K562 (cell line): ENCODE results near the gene C2. TPM values are rescaled to one million over a fixed set of nuclear protein-coding genes. Genes with fewer than 3 reads are reported as not detected.
A peak's percentile ranks its signal among the peaks of the same experiment; 100 is the strongest.

ENCODE experiments used
- ATAC-seq: fragments of 200-7000 bp; cut with Tn5 transposase; 3 replicates; pipeline ENCODE4 v1.9.1; 2020; ENCODE audit warnings: moderate library complexity
- BruUV-seq: library from RNA; stranded (reverse); fragments of 400-500 nt; replicated peaks from 2 replicates; lab custom pipeline; 2021; lab: Mats Ljungman, UMichigan
- CTCF ChIA-PET: fragments of 300-600 bp; formaldehyde crosslinking; extraction: SDS; loops from one replicate; lab custom pipeline; 2021; ENCODE audit warnings: low intra/inter-chr PET ratio; lab: Yijun Ruan, JAX
- POLR2A ChIA-PET: fragments of 300-600, 350-650 bp; sonication (Branson Sonifier 250); formaldehyde crosslinking; extraction: SDS; loops from one replicate; lab custom pipeline; 2021; ENCODE audit warnings: antibody characterized with exemption, inconsistent platforms; lab: Yijun Ruan, JAX
- DNase-seq, 4 experiments: peaks; one replicate each; pipeline versions ENCODE4 v3.0.0 to v3.0.0-alpha.2; 2011 to 2018; ENCODE audit warnings: low spot score in 3 of 4, mixed read lengths in 3 of 4; ENCODE audit errors: extremely low read depth in 1 of 4
- FAIRE-seq: peaks from 2 replicates; lab custom pipeline; 2011; peaks lifted over from hg19 to GRCh38; lab: Jason Lieb, UNC
- H2AFZ ChIP-seq: 2 replicates; pipeline ENCODE4 v1.6.0; 2011; ENCODE audit warnings: low read depth, low read length, control low read depth, inconsistent platforms
- H3K27ac ChIP-seq: fragments of 200-600 bp; 3 replicates; pipeline ENCODE4 v1.8.0; 2011; ENCODE audit warnings: low read depth, mild to moderate bottlenecking, control low read depth, inconsistent platforms, low read length, moderate library complexity, mixed read lengths; ENCODE audit errors: extremely low read depth
- H3K27me3 ChIP-seq, 2 experiments: fragments of 300-600 bp in 1 of 2; 2 replicates in 1 of 2; 3 replicates in 1 of 2; pipeline versions ENCODE4 v1.6.0 to v1.8.0; 2011; ENCODE audit warnings: inconsistent platforms in 2 of 2, low read length in 2 of 2, mild to moderate bottlenecking in 1 of 2, mixed read lengths in 1 of 2, moderate library complexity in 1 of 2; ENCODE audit not compliant: control insufficient read depth in 2 of 2, insufficient read depth in 2 of 2
- H3K36me3 ChIP-seq: fragments of 300-600 bp; 3 replicates; pipeline ENCODE4 v1.8.0; 2011; ENCODE audit warnings: mild to moderate bottlenecking, low read length, inconsistent platforms; ENCODE audit not compliant: control insufficient read depth, insufficient read depth
- H3K4me1 ChIP-seq, 2 experiments: fragments of 200-600 bp in 1 of 2; replicated peaks in 1 of 2; 2 replicates in 1 of 2; 3 replicates in 1 of 2; pipeline versions ENCODE4 v1.5.1 to v1.8.0; 2011; ENCODE audit warnings: inconsistent platforms in 2 of 2, low read length in 2 of 2, mild to moderate bottlenecking in 1 of 2, mixed read lengths in 1 of 2, moderate library complexity in 1 of 2; ENCODE audit not compliant: control insufficient read depth in 2 of 2, insufficient read depth in 2 of 2
- H3K4me2 ChIP-seq: 2 replicates; pipeline ENCODE4 v1.6.1; 2011; ENCODE audit warnings: low read length, control low read depth, inconsistent platforms, mixed read lengths; ENCODE audit not compliant: insufficient read depth
- H3K4me3 ChIP-seq: fragments of 200-600 bp; sonication (generic), shearing (Covaris generic); 2 replicates; pipeline ENCODE4 v1.5.1; 2016; ENCODE audit warnings: control low read depth, inconsistent platforms
- H3K79me2 ChIP-seq: fragments of 200-600 bp; 3 replicates; pipeline ENCODE4 v1.8.0; 2011; ENCODE audit warnings: low read length, inconsistent platforms; ENCODE audit not compliant: control insufficient read depth, insufficient read depth
- H3K9ac ChIP-seq, 2 experiments: 2 replicates each; pipeline versions ENCODE4 v1.6.0 to v1.6.1; 2011; ENCODE audit warnings: low read depth in 2 of 2, low read length in 2 of 2, control low read depth in 1 of 2, inconsistent platforms in 1 of 2, mild to moderate bottlenecking in 1 of 2, mixed read lengths in 1 of 2; ENCODE audit not compliant: insufficient read depth in 1 of 2
- H3K9me1 ChIP-seq: one replicate; pipeline ENCODE4 v1.6.0; 2011; ENCODE audit warnings: inconsistent platforms, mild to moderate bottlenecking, low read length, moderate library complexity; ENCODE audit not compliant: control insufficient read depth, insufficient read depth
- H3K9me3 ChIP-seq: replicated peaks from 2 replicates; pipeline ENCODE4 v1.5.1; 2011; ENCODE audit warnings: low read depth, low read length, inconsistent platforms; ENCODE audit not compliant: control insufficient read depth, insufficient read depth
- H4K20me1 ChIP-seq: replicated peaks from 2 replicates; pipeline ENCODE4 v1.6.1; 2011; ENCODE audit warnings: low read length, inconsistent platforms, mixed read lengths; ENCODE audit not compliant: control insufficient read depth, insufficient read depth
- NFXL1 ChIP-seq: fragments of 450-650 bp; formaldehyde crosslinking; IDR thresholded peaks from 2 replicates; pipeline ENCODE4 v1.4.0; 2021; ENCODE audit warnings: mild to moderate bottlenecking
- RBFOX2 ChIP-seq: fragments of 200-400 bp; formaldehyde crosslinking; IDR thresholded peaks from 2 replicates; pipeline ENCODE4 v1.6.1; 2017; ENCODE audit warnings: low read depth, mild to moderate bottlenecking, low read length, moderate library complexity
- RBM25 ChIP-seq: fragments of 200-400 bp; formaldehyde crosslinking; IDR thresholded peaks from 2 replicates; pipeline ENCODE4 v1.6.1; 2018; ENCODE audit warnings: low read length, low read depth, moderate library complexity; ENCODE audit not compliant: severe bottlenecking
- RREB1 ChIP-seq: fragments of 250-450 bp; sonication (Bioruptor Pico); IDR thresholded peaks from 2 replicates; pipeline ENCODE4 v1.4.0; 2020
- ZNF146 ChIP-seq: IDR thresholded peaks from one replicate; pipeline ENCODE4 v1.6.1; 2018; ENCODE audit warnings: missing compliant biosample characterization; ENCODE audit not compliant: unreplicated experiment
- ZNF445 ChIP-seq: fragments of 250-450 bp; sonication (Bioruptor Pico); IDR thresholded peaks from 2 replicates; pipeline ENCODE4 v1.4.0; 2020; ENCODE audit warnings: low read depth, mild to moderate bottlenecking, moderate library complexity
- ZNF780A ChIP-seq: fragments of 250-450 bp; sonication (Bioruptor Pico); IDR thresholded peaks from 2 replicates; pipeline ENCODE4 v1.5.0; 2021; ENCODE audit warnings: mild to moderate bottlenecking
- WGBS: fragments of 100-300 bp; shearing (Covaris generic); methylation state at CpG from one replicate; pipeline ENCODE4 v1.1.6; 2016; ENCODE audit warnings: low coverage, mixed read lengths; ENCODE audit not compliant: insufficient coverage; ENCODE audit errors: missing lambda C conversion rate; 5-methylcytosine and 5-hydroxymethylcytosine counted together
- in situ Hi-C: fragments of 300-500 bp; cut with MboI; formaldehyde crosslinking; loops from 4 replicates; pipeline ENCODE4 v1.15.0; 2018; ENCODE audit warnings: inconsistent platforms, mixed read lengths
- intact Hi-C: fragments of 100-400 bp; cut with micrococcal nuclease; formaldehyde crosslinking; loops from 2 replicates; pipeline ENCODE4 v1.14.2; 2022
- polyA plus RNA-seq, 8 experiments: library from polyadenylated mRNA; depleted of rRNA in 4 of 8; stranded (reverse) in 5 of 8; unstranded in 3 of 8; fragments of >200 nt; fragmentation: Nextera tagmentation in 2 of 8; fragmentation: Illumina TruSeq in 1 of 8; extraction: Ambion mirVana in 2 of 8; extraction: Trizol in 1 of 8; gene quantifications; 2 replicates each; pipeline versions ENCODE4 v1.2.1 to v1.2.3, GENCODE V29; 2011 to 2014; ENCODE audit warnings: inconsistent platforms in 1 of 8, missing spikeins in 1 of 8
- total RNA-seq, 7 experiments: library from RNA; depleted of rRNA in 6 of 7; stranded (reverse); fragments of >200 nt in 6 of 7; fragmentation: Illumina TruSeq in 2 of 7; extraction: Trizol in 2 of 7; gene quantifications; 2 replicates each; pipeline versions ENCODE4 v1.2.1 to v1.2.3, GENCODE V29; 2011 to 2021; ENCODE audit warnings: low replicate concordance in 1 of 7
- TF ChIP-seq, protein P1 (sequence below): fragments of 250-450 bp; sonication (Bioruptor Pico); IDR thresholded peaks from 2 replicates; pipeline ENCODE4 v1.8.0; 2021; ENCODE audit warnings: mild to moderate bottlenecking, moderate library complexity

C2 gene
- total and polyA plus RNA-seq, 9 of the 15 experiments (the other 6 are each of a cell fraction or from before 2014, with no cell fraction given): 0.05 to 1.1 (median 0.39) TPM; not detected in 1

- no peak for TF ChIP-seq ZNF780A (CRISPR knock-in tag)
Observed at GRCh38 chr6:31889331-31889972, 38.1 kb upstream of the C2 start (continued).

DNA sequence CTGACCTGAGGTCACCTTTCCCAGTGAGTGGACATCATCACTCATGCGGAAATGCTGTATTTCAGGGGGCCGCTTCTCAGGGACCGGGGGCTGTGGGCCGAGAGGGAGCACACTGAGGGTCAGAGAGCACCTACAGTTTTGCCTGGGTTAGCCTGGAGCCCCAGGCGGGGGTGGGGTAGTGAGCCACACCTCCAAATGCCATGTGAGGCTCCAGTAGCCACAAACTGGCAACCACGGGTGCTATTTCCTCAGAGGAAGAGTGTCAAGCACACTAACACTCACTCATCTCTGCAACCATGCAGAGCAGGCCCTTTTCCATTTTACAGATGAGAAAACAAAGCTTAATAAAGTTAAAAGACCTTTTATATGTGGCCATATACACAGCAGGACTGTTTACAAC lies 34.7 kb upstream of the C2 start:
- ChIA-PET CTCF (no interaction called here), POLR2A (no interaction called here)
- no TSS peak for BruUV-seq
- H3K4me2 ChIP-seq: no peak overlapping the region
- no peak overlapping the region for H3K4me3 ChIP-seq
- H3K27me3 ChIP-seq: no peaks in the 10 kb centered on the region
- 91% methylated on average over 6 of the region's 6 CpGs for WGBS
- FAIRE-seq (no peak), ATAC-seq (no peak), DNase-seq (no peak)
- H3K9me3 ChIP-seq: no peaks in the 10 kb centered on the region
- intact Hi-C loops: no loop called here
- H3K79me2 ChIP-seq: peaks cover 17% of the 10 kb centered on the region
- H4K20me1 ChIP-seq: no peaks in the 10 kb centered on the region
- H3K36me3 ChIP-seq: peaks cover 75% of the 10 kb centered on the region
- H3K9ac ChIP-seq: 0 out of 4 replicates have a peak overlapping the region, but pooled peaks of 1 of the 2 experiments have one; percentile 57
- H2AFZ ChIP-seq: no peak overlapping the region
- TF ChIP-seq, protein P1, sequence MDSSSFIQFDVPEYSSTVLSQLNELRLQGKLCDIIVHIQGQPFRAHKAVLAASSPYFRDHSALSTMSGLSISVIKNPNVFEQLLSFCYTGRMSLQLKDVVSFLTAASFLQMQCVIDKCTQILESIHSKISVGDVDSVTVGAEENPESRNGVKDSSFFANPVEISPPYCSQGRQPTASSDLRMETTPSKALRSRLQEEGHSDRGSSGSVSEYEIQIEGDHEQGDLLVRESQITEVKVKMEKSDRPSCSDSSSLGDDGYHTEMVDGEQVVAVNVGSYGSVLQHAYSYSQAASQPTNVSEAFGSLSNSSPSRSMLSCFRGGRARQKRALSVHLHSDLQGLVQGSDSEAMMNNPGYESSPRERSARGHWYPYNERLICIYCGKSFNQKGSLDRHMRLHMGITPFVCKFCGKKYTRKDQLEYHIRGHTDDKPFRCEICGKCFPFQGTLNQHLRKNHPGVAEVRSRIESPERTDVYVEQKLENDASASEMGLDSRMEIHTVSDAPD (CRISPR knock-in tag): no peak
- no peak for TF ChIP-seq ZNF445 (CRISPR knock-in tag)
- TF ChIP-seq RBM25: no peak
- no peak for TF ChIP-seq NFXL1 (CRISPR knock-in tag)
- peak; percentile 32; the same call in 1 of the 2 replicates for TF ChIP-seq RBFOX2
- no peak for TF ChIP-seq ZNF146 (CRISPR knock-in tag)
- TF ChIP-seq RREB1: no peak
- H3K9me1 ChIP-seq: no peaks in the 10 kb centered on the region
- H3K4me1 ChIP-seq: peaks cover 8 to 24% of the 10 kb centered on the region in 2 experiments; a peak in 4 of 5 replicates
- H3K27ac ChIP-seq: no peak overlapping the region
- in situ Hi-C loops: no loop called here
